DMS114 treated with DMSO at 0.1 percent for 48 hours (cell line): ENCODE measurements around the gene PRIMA1.

Experiments used
- DNase-seq: peaks from one replicate; lab custom pipeline; 2025; ENCODE audit not compliant: unreplicated experiment; lab: John Stamatoyannopoulos, UW

PRIMA1 gene

DNA sequence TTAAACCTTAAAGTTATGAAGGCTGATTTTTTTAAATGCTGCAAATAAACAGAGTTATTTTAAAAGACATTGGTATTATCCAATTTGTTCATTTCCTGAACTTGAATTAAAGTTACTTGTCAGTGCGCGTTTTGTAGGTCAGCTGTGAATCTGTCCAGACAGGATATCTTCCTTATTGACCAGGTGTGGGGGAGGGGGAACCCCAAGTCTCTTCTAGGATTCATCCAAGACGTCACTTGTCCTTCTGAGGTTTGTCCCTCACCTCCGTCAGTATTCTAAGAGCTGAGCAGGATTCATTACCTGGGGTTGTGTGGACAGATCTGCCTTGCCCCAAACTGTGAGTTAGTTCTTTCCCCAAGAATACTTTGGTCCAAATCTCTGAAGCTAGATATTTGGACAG, 8.8 kb upstream of the PRIMA1 start:
- no peak for DNase-seq

DNA sequence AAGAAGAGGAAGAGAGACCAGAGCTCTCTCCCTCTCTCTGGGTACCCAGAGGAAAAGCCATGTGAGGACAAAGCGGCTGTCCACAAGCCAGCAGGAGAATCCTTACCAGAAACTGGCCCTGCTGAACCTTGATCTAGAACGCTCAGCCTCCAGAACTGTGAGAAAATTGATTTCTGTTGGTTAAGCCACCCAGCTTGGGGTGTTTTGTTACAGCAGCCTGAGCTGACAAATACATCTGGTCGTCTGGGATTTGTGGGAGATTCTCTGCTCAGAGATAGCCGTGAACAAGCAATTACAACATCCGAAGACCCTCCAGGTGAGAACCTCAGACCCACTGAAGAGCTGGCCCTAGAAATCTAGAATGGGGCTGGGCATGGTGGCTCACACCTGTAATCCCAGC, 6.5 kb upstream of the PRIMA1 start:
- DNase-seq: no peak

- DNase-seq: no peak
These were observed 5.5 kb upstream of the PRIMA1 start for GRCh38 chr14:93793555-93794324.

DNA sequence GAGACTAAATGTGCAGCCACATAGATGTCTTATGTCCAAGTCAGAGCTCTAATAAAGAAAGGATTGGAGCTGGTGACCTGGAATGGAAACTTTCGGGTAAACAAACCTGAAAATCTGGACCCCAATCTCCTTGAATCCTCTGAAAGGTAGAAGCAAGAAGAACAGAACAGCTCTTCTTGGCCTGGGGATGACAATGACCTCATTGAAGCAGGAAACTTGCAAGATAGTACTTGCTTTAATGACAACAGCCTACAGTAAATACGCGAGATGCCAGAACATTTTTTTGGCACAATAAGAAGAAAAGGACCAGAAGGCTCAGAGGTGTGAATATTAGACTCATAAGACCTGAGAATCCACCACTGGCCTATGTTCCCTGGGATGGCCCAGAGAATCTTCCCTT, 4.1 kb upstream of the PRIMA1 start:
- no peak for DNase-seq

DNA sequence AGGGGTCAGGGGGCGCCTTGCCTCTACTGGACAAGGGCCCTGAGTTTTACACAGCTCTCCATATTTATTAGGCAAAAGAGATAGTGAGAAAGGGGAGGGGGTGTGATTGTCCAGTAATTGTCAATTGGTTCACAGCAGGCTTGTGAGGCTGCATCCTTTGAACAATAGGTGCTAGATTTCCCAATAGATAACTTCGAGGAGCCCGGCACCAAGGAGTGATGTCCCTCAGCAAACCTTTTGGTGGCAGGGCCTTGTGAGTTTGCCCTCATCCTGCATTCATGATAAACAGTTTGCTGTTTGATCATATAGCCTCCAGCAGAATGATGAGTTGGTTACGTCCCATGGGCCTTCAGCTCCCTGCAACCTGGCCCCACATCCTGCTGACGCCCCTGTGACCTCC, 2.7 kb upstream of the PRIMA1 start:
- DNase-seq: no peak

DNA sequence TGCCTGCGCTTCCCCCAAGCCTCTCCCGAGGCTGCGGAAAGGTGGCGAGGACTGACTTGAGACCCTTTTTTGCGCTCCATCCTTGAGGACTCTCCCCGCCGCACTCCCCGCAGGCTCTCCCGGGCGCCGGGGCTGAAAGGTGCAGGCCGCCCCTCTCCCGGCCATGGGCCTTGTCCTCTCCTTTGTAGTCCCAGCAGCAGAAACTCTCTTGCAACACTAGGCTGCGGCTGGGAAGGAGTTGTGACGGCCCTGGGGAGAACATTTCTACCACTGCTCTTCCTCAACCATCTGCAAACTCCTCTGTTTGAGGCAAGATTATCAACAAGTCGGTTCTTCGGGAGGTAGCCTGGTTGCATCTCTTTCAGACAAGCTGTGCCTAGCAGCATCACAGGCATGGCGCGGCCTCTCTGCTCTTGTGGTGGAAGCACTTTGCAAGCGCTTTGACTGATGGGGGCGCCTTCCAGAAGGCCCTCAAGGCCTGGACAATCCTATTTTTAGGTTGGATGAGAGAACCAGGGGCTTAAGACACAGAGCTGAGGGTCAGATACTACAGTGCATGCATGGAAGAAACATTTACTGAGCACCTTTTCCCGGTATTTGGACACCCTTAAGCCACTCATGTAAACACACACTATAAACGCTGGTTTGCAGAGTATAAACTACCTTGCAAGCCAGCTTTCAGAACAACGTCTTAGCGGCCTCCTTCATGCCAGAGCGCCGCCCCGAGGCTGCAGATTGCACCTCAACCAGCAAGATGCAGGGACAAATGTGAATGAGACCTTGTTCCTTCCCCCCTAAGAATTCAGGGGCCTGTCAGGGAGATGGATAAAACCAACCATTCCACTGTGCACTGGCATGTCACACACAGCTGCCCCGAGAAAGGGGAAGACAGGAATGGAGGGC, 1.2 kb upstream of the PRIMA1 start:
- no peak for DNase-seq

- peak; percentile 44 for DNase-seq
These were observed 400 bp upstream of the PRIMA1 start for GRCh38 chr14:93788543-93789227.

DNA sequence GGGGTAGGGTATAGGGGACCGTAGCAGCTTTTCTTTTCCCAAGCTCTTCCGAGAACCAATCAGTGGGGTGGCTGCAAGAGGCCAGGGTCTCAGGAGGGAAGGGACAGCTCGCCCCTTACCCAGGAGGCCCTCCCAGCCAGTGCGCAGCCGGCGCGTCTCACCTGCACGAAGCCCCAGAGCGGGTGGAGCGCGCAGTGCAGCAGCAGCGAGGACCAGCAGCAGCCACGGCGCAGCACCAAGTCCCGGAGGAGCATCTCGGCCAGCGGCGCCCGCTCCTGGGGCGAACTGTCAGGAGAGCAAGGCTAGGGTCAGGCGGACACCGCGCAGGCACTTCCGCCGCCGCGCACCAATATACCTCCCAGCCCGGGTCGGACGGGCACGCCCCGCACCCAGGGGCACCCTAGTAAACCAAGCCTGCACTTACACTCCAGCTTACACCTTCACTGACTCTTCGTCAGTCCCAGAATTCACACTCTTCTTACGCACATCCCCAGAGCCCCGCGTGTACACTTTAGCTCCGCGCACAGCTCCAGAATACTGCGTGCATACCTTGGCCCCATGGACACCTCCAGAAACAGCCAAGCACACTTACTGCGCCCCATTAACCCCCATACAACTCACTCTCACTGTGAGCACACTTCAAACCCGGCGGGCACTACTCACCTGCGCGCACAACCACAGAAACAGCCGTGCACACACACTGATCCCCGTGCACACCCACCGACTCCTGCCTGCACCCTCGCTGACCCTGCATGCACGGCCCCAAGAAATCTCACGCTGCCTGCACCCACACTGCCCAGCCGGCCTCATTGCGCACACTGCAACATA, 606 bp downstream of the PRIMA1 start:
- DNase-seq: no peak

DNA sequence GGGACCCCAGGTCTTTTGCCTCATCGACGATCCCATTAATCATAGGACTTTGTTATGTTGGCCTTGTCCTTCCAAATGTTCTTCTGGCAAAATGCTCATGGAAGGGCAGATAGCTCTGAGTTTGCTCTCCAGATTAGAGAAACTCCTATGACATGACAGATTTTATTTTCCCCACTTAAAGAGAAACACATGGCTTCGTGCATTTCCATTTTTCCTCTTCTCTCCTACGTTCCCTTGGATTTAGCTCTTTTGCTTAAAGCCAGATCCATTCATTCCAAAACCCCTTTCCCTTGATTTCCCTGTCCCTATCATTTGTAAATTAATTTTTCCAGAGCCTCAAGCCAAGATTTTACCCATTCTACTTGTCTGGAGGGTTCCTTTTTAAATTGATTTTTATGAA, 2.9 kb downstream of the PRIMA1 start:
- no peak for DNase-seq

DNA sequence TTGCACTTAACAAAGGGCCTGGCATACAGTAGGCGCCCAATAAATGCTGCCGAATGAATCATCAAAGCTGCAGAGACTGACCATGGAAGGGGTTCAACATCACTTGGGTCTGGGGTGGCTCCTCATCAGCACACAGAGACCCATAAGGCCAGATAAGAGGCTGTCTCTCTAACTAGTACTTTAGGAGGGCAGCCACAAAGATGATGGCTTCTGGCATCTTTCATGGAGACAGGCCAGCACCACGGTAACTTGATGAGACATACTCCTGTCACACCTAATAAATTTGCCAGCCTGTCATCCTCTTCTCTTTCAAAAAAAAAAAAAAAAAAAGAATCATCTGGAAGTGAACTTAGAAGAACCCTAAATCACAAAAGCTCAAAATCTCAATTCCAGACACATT, 3.4 kb downstream of the PRIMA1 start:
- no peak for DNase-seq

- no peak for DNase-seq
These were observed 7.4 kb downstream of the PRIMA1 start for GRCh38 chr14:93780813-93781400.

GRCh38 chr14:93778856-93779629, 9.2 kb downstream of the PRIMA1 start:
- no peak for DNase-seq

DNA sequence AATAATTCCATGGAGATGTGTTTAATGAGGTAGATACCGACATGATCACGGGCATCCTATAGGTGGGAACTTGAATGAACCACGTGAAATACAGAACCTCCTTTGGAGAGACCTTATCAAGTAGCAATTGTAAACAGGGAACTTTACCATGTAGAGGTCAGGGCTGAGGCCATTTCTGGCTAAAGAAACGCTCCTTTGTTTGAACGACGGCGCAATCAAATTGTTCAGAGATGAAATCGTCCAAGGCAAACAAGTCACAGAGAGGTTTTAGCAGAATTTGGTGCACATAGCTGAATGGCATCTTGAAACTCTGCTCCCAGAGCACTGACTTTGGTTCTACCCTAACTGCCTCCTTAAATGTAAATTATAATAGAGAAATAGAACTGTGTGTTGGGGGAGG, 9.8 kb downstream of the PRIMA1 start:
- DNase-seq: no peak

DNA sequence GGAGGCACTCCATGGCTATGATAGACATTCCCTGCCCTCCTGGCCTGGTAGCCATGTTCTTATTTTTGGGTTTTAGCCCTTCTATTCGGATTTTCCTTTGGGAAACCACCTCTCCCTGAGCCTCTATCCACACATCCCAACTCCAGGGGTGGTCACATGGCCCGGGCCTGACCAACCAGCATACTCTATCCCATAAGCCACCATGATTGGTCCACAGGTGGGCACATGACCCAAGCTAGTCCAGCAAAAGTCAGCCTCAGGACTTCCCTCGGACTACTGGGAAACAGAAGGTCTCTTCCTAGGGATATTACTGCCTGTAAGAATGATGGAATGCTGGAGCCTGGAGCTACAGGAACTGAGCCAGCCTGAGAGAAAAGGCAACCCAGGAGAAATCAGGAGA, 12.5 kb downstream of the PRIMA1 start:
- DNase-seq: no peak

DNA sequence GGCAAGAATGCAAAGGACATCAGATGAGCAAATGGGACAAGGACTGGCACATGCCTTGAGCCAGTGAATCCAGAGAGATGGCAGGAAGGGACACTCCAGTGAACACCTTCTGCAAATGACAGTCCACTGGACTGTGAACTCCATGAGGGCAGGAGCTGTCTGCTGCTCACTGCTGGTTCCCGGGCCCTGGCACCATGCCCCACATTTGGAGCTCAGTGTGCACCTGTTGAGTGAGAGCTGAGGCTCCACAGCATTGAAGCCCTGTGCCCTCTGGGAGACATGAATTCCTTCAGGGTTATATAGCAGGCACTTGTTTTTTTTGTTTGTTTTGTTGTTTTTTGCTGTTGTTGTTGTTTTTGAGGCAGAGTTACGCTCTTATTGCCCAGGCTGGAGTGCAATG, 13.1 kb downstream of the PRIMA1 start:
- DNase-seq: no peak

GRCh38 chr14:93772263-93772662, 16.0 kb downstream of the PRIMA1 start:
- no peak for DNase-seq

DNA sequence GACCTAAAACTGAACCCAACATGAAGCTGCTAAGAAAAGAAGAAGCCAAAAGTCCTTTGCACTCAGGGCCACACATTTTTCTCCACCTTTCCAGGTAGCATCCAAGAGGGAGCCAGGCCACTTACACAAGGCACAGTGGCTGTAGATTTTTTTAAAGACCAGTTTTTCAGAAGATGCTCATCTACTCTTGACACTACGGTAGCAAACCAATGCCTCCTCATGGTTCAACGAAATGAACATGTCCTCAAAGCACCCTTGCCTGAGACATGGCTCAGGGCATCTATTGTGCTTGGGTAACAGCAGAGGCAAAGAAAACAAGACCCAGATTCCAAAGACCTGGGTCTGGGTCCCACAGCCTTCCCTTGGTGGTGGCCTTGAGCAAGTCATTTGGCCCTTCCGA, 22.3 kb downstream of the PRIMA1 start:
- no peak for DNase-seq

DNA sequence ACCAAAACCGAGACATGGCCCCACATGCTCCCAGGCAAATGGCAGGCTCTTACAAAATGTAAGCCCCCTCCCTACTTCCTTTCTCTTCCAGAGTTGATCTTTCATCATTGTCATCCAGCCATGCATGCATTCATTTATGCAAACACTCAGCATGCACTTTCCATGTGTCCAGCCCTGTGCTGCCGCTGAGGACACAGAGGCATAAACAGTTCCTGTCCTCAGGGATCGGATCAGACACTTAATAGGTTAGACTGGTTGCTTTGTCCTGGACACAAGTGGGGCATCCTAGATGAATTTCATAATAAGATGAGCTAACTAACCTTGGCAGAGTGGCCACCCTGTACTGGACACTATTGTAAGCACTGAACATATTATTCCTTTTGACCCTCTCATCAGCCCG, 23.1 kb downstream of the PRIMA1 start:
- DNase-seq: no peak

GRCh38 chr14:93764211-93764659, 24.1 kb downstream of the PRIMA1 start:
- no peak for DNase-seq
